ENCODE measurements around the gene ABCA1.

DNA sequence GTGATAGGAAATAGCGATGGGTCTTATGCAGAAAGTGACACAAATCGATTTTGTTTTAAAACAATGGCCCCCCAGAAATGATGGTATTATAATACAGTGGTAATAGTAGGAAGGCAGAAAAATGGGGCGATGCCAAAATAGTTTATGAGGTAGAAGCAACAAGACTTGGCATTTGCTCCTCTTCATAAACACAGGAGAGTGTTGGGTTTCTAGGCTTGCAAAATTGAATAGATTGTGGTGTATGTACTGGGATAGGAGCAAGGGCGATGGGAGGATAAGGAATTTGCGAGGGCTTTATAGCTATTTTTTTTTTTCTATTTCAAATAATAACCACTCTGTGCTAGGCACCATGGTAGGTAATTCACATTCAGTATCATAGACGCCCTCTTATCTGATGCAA is 49.2 kb upstream of the ABCA1 start:
- TF ChIP-seq, protein P1, sequence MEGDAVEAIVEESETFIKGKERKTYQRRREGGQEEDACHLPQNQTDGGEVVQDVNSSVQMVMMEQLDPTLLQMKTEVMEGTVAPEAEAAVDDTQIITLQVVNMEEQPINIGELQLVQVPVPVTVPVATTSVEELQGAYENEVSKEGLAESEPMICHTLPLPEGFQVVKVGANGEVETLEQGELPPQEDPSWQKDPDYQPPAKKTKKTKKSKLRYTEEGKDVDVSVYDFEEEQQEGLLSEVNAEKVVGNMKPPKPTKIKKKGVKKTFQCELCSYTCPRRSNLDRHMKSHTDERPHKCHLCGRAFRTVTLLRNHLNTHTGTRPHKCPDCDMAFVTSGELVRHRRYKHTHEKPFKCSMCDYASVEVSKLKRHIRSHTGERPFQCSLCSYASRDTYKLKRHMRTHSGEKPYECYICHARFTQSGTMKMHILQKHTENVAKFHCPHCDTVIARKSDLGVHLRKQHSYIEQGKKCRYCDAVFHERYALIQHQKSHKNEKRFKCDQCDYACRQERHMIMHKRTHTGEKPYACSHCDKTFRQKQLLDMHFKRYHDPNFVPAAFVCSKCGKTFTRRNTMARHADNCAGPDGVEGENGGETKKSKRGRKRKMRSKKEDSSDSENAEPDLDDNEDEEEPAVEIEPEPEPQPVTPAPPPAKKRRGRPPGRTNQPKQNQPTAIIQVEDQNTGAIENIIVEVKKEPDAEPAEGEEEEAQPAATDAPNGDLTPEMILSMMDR (IDR thresholded peaks at IDR 0.05) = no peak
- TF ChIP-seq POLR2A (IDR thresholded peaks at IDR 0.05) = no peak
